AG04450 (cell line): ENCODE results near the gene DRICH1. TPM values are rescaled to one million over a fixed set of nuclear protein-coding genes. Genes with fewer than 3 reads are reported as not detected.
"Not testable (repeated sequence)": the region's sequence is repeated elsewhere in the genome, so short reads cannot be mapped to it uniquely, and the experiment has no call there.

Source experiments
- CTCF ChIA-PET: fragments of 300-600, 350-600 bp; formaldehyde crosslinking; extraction: SDS; loops from one replicate; lab custom pipeline; 2022; ENCODE audit warnings: antibody characterized with exemption, inconsistent platforms; lab: Charles Lee
- POLR2A ChIA-PET: fragments of 350-600 bp; formaldehyde crosslinking; extraction: SDS; loops from one replicate; lab custom pipeline; 2021; ENCODE audit warnings: antibody characterized with exemption, inconsistent platforms; lab: Yijun Ruan, JAX
- DNase-seq: peaks from one replicate; pipeline ENCODE4 v3.0.0-alpha.2; 2011; ENCODE audit warnings: low read depth, low spot score
- H3K27ac ChIP-seq: one replicate; pipeline ENCODE4 v1.5.1; 2012; ENCODE audit warnings: low read depth, low read length, control low read depth
- H3K27me3 ChIP-seq: one replicate; pipeline ENCODE4 v1.6.0; 2012; ENCODE audit warnings: low read length; ENCODE audit not compliant: control insufficient read depth, insufficient read depth
- H3K4me3 ChIP-seq: 2 replicates; pipeline ENCODE4 v1.5.1; 2011; ENCODE audit warnings: mild to moderate bottlenecking, low read depth, low read length, control low read depth
- H3K9me3 ChIP-seq: 2 replicates; pipeline ENCODE4 v1.5.1; 2012; ENCODE audit warnings: low read length; ENCODE audit not compliant: control insufficient read depth, insufficient read depth
- polyA plus RNA-seq: library from polyadenylated mRNA; depleted of rRNA; stranded (reverse); fragments of >200 nt; gene quantifications from 2 replicates; pipeline ENCODE4 v1.2.3, GENCODE V29; 2011
- TF ChIP-seq, protein P1 (sequence below): IDR thresholded peaks from 2 replicates; pipeline ENCODE4 v1.5.1; 2011; ENCODE audit warnings: low read depth, low read length, control low read depth, inconsistent platforms

Gene DRICH1
- polyA plus RNA-seq, 1 experiment = 0.17 TPM

DNA sequence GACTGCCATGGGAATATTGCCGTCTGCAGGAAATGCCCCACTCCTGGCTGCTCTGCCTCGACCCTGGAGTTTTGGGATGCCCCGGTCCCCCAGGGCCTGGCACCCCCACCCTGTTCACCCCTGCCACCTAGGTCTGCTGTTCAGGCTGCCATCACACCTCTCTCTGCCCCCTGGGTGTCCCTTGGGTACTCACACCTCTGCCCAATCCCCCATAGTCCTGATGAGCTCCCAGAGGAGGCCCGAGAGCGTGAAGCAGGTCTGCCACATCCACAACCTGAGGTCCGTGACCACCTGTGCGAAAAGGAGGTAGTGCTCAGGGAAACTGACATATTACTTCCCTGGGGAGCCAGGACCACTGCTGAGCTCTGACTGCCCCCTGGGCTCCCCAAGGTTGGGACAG lies 20.2 kb upstream of the DRICH1 start:
- no peak overlapping the region for H3K27ac ChIP-seq
- CTCF ChIA-PET = interaction anchor here (0.6 kb wide), 1 partner anchor 118 kb away, joined by 3 read pairs; no protein-coding TSS in a partner anchor
- no peak overlapping the region for H3K4me3 ChIP-seq
- H3K9me3 ChIP-seq = no peaks in the 10 kb centered on the region; the same call in 1 of the 2 replicates
- DNase-seq = no peak
- H3K27me3 ChIP-seq = no peaks in the 10 kb centered on the region
- TF ChIP-seq, protein P1, sequence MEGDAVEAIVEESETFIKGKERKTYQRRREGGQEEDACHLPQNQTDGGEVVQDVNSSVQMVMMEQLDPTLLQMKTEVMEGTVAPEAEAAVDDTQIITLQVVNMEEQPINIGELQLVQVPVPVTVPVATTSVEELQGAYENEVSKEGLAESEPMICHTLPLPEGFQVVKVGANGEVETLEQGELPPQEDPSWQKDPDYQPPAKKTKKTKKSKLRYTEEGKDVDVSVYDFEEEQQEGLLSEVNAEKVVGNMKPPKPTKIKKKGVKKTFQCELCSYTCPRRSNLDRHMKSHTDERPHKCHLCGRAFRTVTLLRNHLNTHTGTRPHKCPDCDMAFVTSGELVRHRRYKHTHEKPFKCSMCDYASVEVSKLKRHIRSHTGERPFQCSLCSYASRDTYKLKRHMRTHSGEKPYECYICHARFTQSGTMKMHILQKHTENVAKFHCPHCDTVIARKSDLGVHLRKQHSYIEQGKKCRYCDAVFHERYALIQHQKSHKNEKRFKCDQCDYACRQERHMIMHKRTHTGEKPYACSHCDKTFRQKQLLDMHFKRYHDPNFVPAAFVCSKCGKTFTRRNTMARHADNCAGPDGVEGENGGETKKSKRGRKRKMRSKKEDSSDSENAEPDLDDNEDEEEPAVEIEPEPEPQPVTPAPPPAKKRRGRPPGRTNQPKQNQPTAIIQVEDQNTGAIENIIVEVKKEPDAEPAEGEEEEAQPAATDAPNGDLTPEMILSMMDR = no peak
- POLR2A ChIA-PET = no interaction called here

DNA sequence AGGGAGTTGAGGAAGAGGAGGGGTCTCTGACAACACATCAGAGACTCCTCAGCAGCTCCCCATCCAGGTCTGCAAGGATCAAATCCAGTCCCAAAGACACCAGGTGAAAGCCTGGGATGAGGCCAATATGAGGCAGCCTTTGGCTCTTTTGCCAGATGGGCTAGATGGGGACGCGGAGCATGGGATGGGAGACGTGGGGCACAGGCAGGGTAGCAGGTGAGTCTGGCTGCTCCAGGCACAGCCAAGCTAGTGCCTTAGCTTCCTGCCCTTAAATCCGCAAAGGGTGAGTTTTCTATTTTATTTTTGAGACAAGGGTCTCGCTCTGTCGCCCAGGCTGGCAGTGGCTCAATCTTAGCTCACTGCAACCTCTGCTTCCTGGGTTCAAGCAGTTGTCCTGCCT lies 19.6 kb upstream of the DRICH1 start:
- no peak overlapping the region for H3K4me3 ChIP-seq
- CTCF ChIA-PET = interaction anchor here (0.6 kb wide), 1 partner anchor 119 kb away, joined by 3 read pairs; no protein-coding TSS in a partner anchor
- no peak for DNase-seq
- H3K27ac ChIP-seq = no peak overlapping the region
- TF ChIP-seq, protein P1 = no peak
- no peaks in the 10 kb centered on the region for H3K27me3 ChIP-seq
- POLR2A ChIA-PET = no interaction called here
- no peaks in the 10 kb centered on the region; the same call in 1 of the 2 replicates for H3K9me3 ChIP-seq

DNA sequence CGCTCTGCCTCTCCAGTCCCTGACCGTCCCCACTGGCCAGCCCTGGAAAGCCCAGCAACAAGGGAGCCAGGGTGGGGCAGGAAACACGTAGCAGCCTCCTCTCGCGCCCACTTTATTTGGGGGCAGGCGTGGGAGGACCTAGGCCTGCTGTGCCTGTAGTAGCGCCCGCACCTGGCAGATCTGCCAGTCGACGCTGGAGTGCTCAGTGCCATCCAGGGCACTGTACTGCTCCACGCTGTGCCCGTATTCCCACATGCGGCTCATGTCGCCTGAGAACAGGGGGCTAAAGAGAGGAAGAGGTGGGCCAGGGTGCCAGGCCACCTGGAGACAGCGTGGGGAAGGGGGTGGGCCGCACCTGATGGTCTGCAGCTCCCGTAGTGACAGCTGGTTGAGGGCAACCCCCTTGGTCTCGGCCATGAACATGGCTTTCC lies 17.0 kb upstream of the DRICH1 start:
- POLR2A ChIA-PET = no interaction called here

DNA sequence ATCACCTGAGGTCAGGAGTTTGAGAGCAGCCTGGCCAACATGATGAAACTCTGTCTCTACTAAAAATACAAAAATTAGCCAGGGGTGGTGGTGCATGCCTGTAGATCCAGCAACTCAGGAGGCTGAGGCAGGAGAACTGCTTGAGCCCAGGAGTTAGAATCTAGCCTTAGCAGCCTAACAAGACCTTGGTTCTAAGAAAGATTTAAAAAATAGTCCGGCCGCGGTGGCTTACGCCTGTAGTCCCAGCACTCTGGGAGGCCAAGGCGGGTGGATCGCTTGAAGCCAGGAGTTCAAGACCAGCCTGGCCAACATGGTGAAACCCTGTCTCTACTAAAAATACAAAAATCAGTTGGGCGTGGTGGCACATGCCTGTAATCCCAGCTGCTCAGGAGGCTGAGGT lies 14.4 kb upstream of the DRICH1 start:
- H3K4me3 ChIP-seq, H3K27me3 ChIP-seq, DNase-seq, POLR2A ChIA-PET, H3K27ac ChIP-seq, CTCF ChIA-PET, H3K9me3 ChIP-seq: not testable (repeated sequence)

More for the DNA sequence above, 17.0 kb upstream of the DRICH1 start:
- no peak overlapping the region for H3K4me3 ChIP-seq
- DNase-seq = no peak
- TF ChIP-seq, protein P1 = no peak
- H3K27ac ChIP-seq = no peak overlapping the region
- CTCF ChIA-PET = no interaction called here
- no peaks in the 10 kb centered on the region; the same call in 1 of the 2 replicates for H3K9me3 ChIP-seq
- H3K27me3 ChIP-seq = no peaks in the 10 kb centered on the region

DNA sequence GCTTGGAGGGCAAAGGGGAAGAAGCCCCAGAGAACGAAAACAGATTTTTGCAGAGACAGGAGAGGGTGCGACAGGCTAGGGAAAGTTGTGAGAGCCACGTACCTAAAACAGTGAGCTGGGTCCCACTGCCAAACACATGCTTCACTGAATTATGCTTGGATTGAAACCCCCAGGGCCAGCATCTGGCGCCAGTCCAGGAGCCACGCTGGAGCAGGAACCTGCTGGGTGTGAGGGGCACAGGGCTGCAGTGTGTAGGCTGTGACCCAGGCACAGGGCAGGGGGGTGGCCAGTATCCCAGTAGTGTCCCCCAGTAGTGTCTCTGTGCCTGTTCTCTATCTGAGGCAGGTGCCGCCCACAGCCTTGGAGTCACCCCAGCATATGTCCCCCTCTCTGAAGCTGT lies 8.1 kb upstream of the DRICH1 start:
- CTCF ChIA-PET, DNase-seq, H3K4me3 ChIP-seq, H3K27ac ChIP-seq, H3K27me3 ChIP-seq, POLR2A ChIA-PET, H3K9me3 ChIP-seq: not testable (repeated sequence)

DNA sequence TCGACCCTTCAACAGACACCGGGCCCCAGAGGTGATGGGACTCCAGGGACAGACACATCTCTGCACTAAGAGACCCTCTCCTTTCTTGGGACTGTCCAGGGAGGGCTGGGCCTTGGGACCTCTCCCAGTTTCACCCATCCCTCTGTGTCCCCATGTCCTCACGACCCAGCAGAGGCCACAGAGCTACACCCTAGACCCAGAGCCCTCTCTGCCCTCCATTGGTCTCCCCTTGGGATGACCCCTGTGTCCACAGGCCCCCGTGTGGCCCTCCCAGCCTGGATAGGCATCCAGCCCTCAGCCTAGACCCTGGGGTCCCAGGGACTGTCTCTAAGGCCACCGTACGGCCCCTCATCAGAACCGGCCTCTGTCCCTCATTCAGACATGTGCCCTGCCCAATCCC lies 7.5 kb upstream of the DRICH1 start:
- ChIA-PET POLR2A (no interaction called here), CTCF (no interaction called here)
- H3K27ac ChIP-seq = no peak overlapping the region
- H3K9me3 ChIP-seq = no peaks in the 10 kb centered on the region
- no peaks in the 10 kb centered on the region for H3K27me3 ChIP-seq
- H3K4me3 ChIP-seq = no peak overlapping the region
- no peak for DNase-seq
- TF ChIP-seq, protein P1 = no peak
